ENCODE measurements around the gene LIPA.

Gene LIPA

GRCh38 chr10:89189211-89189734 lies 62.3 kb downstream of the LIPA start:
- no peak for TF ChIP-seq CTCF (IDR thresholded peaks at IDR 0.05; ENCODE audit: low read depth, low read length)
- DNase-seq (ENCODE audit: extremely low read depth, low read depth) = no peak

- DNase-seq (ENCODE audit: extremely low read depth, low read depth) = no peak
- no peak for TF ChIP-seq CTCF (IDR thresholded peaks at IDR 0.05; ENCODE audit: low read depth, low read length)
Measured at GRCh38 chr10:89185658-89186057, 65.9 kb downstream of the LIPA start.

GRCh38 chr10:89184638-89185037 lies 66.9 kb downstream of the LIPA start:
- no peak for TF ChIP-seq CTCF (IDR thresholded peaks at IDR 0.05; ENCODE audit: low read depth, low read length)
- no peak for DNase-seq (ENCODE audit: extremely low read depth, low read depth)

- TF ChIP-seq CTCF (IDR thresholded peaks at IDR 0.05; ENCODE audit: low read depth, low read length) = no peak
- DNase-seq (ENCODE audit: extremely low read depth, low read depth) = no peak
Measured at GRCh38 chr10:89183571-89183970, 68.0 kb downstream of the LIPA start.

GRCh38 chr10:89182894-89183293 lies 68.7 kb downstream of the LIPA start:
- no peak for DNase-seq (ENCODE audit: extremely low read depth, low read depth)
- TF ChIP-seq CTCF (IDR thresholded peaks at IDR 0.05; ENCODE audit: low read depth, low read length) = no peak

GRCh38 chr10:89175816-89176215 lies 75.8 kb downstream of the LIPA start:
- TF ChIP-seq CTCF (IDR thresholded peaks at IDR 0.05; ENCODE audit: low read depth, low read length) = no peak
- DNase-seq (ENCODE audit: extremely low read depth, low read depth) = no peak

- DNase-seq (ENCODE audit: extremely low read depth, low read depth) = no peak
- TF ChIP-seq CTCF (IDR thresholded peaks at IDR 0.05; ENCODE audit: low read depth, low read length) = no peak
Measured at GRCh38 chr10:89173075-89173474, 78.5 kb downstream of the LIPA start.

Data from AG09319 (cell line).